HAP-1 (cell line): ENCODE data around the gene RAB11FIP4.

Experiments
- DNase-seq, 2 experiments: peaks; one replicate each; pipeline ENCODE4 v3.0.0-alpha.2; 2016 to 2020; ENCODE audit warnings: low spot score in 2 of 2
- H3K27me3 ChIP-seq: fragments of 250-450 bp; sonication (Bioruptor Pico); 2 replicates; pipeline ENCODE4 v1.5.1; 2020; ENCODE audit warnings: low read depth, mild to moderate bottlenecking, moderate library complexity
- H3K36me3 ChIP-seq: fragments of 250-450 bp; sonication (Bioruptor Pico); replicated peaks from 2 replicates; pipeline ENCODE4 v1.5.1; 2020; ENCODE audit warnings: mild to moderate bottlenecking
- H3K4me1 ChIP-seq: fragments of 250-450 bp; sonication (Bioruptor Pico); 2 replicates; pipeline ENCODE4 v1.5.1; 2020; ENCODE audit warnings: mild to moderate bottlenecking
- H3K4me3 ChIP-seq: fragments of 250-450 bp; sonication (Bioruptor Pico); 2 replicates; pipeline ENCODE4 v1.5.1; 2020; ENCODE audit warnings: mild to moderate bottlenecking, moderate library complexity
- H3K9me3 ChIP-seq: fragments of 250-450 bp; sonication (Bioruptor Pico); 2 replicates; pipeline ENCODE4 v1.5.1; 2020; ENCODE audit warnings: mild to moderate bottlenecking, moderate library complexity
- in situ Hi-C: fragments of 300-500 bp; cut with MboI; formaldehyde crosslinking; loops from 3 replicates; pipeline ENCODE4 v1.14.3; 2020; ENCODE audit warnings: low sequenced_read_pairs, inconsistent platforms, mixed read lengths

RAB11FIP4 gene

GRCh38 chr17:31584438-31585279, 193.2 kb downstream of the RAB11FIP4 start:
- no peaks in the 10 kb centered on the region for H3K27me3 ChIP-seq
- H3K4me1 ChIP-seq, result peaks cover 7% of the 10 kb centered on the region
- in situ Hi-C loops, result no loop called here
- no peak overlapping the region for H3K4me3 ChIP-seq
- H3K36me3 ChIP-seq, result no peaks in the 10 kb centered on the region
- DNase-seq, result peak in 1 of 2 experiments; percentile 21
- no peaks in the 10 kb centered on the region for H3K9me3 ChIP-seq

GRCh38 chr17:31585280-31585630, 193.8 kb downstream of the RAB11FIP4 start:
- Histone ChIP-seq H3K9me3 (no peaks in the 10 kb centered on the region), H3K4me3 (no peak overlapping the region), H3K36me3 (no peaks in the 10 kb centered on the region), H3K4me1 (peaks cover 6% of the 10 kb centered on the region), H3K27me3 (no peaks in the 10 kb centered on the region)
- in situ Hi-C loops, result no loop called here
- DNase-seq, result no peak

DNA sequence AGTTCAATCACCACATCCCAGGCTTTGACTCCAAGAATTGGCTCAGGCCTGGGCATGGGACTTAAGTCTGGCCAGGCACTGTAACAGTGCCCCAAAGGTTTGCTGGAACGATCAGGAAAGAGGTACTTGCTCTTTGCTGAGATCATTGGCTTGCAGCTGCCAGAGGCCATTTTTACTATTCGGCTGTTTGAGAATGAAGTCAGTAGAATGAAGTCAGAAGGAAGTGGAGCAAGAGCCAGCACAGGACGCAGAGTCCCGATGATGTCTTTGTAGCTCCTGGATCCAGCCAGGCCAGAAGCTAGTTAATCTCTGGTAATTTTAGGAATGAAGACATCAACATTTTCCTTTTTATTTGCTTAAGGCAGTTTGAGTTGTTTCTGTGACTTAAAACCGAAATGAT, 195.5 kb downstream of the RAB11FIP4 start:
- in situ Hi-C loops, result no loop called here
- Histone ChIP-seq H3K36me3 (no peaks in the 10 kb centered on the region), H3K27me3 (no peaks in the 10 kb centered on the region), H3K4me3 (no peak overlapping the region), H3K4me1 (peaks cover 6% of the 10 kb centered on the region), H3K9me3 (no peaks in the 10 kb centered on the region)
- DNase-seq, result no peak

DNA sequence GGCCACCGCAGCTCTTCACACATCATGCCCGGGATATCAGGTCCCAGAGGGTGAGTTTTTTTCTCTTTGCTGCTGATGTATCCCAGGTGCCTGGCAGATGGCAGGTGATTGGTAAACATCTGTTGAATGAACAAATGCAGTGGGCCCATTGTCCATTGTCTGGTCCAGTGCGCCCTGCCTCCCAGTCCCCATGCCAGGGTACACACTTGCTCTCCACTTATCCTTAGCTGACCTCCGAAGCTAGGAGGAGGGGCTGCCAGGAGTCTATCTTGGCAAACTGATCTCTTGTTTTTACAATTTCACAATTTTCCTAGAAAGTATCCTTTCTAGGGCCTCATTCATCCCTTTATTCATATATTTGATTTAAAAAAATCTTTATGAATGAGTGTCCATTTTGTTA, 196.0 kb downstream of the RAB11FIP4 start:
- DNase-seq, result no peak
- H3K4me1 ChIP-seq, result peaks cover 6% of the 10 kb centered on the region
- H3K36me3 ChIP-seq, result no peaks in the 10 kb centered on the region
- in situ Hi-C loops, result no loop called here
- H3K4me3 ChIP-seq, result no peak overlapping the region
- H3K27me3 ChIP-seq, result no peaks in the 10 kb centered on the region
- H3K9me3 ChIP-seq, result no peaks in the 10 kb centered on the region
